ENCODE results near the gene FAM98B.
"Not testable (repeated sequence)": the region's sequence is repeated elsewhere in the genome, so short reads cannot be mapped to it uniquely, and the experiment has no call there.

The FAM98B gene

DNA sequence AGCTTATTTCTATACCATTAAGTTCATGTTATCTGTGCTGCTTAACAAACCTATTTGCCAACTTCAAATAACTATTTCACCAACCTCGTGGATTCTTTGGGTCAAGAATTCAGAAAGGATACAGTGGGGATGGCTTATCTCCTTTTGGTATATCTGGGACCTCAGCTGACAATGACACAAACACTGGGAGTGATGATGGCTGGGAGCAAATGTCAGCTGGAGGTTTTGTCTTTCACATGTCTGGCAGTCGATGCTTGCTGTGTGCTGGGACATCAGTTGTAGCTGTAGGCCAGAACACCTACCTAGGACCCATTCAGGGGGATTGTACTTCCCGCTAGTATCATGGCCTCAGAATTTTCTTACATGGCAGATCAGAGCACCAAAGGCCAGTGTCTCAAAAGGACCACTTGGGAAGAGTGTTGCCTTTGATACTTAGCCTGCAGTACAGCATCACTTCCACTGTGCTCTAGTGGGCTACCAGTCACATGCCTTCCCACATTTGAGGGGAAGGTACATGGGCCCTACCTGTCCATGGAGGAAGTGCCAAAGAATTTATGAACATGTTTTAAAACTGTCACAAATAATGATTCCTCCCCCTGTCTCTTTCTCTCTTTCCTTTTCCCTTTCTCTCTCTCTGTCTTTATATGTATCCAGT lies 23.7 kb upstream of the FAM98B start:
- no peak overlapping the region for H3K27ac ChIP-seq (ENCODE audit: low read depth, low read length)
- no peaks in the 10 kb centered on the region for H3K36me3 ChIP-seq (ENCODE audit: control insufficient read depth in 1 of 2, insufficient read depth in 2 of 2, low read length in 2 of 2)
- H3K27me3 ChIP-seq (ENCODE audit: control insufficient read depth in 1 of 2, insufficient read depth in 2 of 2, low read length in 2 of 2): no peaks in the 10 kb centered on the region
- no peak overlapping the region for H3K9ac ChIP-seq (ENCODE audit: low read depth in 1 of 2, low read length in 2 of 2)
- H3K9me3 ChIP-seq (ENCODE audit: control insufficient read depth in 1 of 2, low read length in 2 of 2): no peaks in the 10 kb centered on the region
- no peaks in the 10 kb centered on the region for H3K4me1 ChIP-seq (ENCODE audit: control insufficient read depth in 1 of 2, insufficient read depth in 2 of 2, low read length in 2 of 2)
- no peak overlapping the region for H3K4me3 ChIP-seq (ENCODE audit: low read depth in 1 of 2, low read length in 2 of 2)

DNA sequence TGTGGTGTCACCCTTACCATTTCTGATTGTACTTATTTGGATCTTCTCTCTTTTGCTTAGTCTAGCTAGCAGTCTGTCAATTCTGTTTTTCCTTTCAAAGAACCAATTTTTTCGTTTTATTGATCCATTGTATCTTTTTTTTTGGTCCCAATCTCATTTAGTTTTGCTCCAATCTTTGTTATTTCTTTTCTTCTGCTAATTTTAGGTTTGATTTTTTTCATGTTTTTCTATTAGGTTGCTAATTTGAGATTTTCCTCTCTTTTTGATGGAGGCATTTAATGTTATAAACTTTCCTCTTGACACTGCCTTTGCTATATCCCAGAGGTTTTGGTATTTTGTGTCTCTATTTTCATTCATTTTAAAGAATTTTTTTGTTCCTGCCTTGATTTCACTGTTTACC lies 16.9 kb upstream of the FAM98B start:
- H3K4me1 ChIP-seq (ENCODE audit: control insufficient read depth in 1 of 2, insufficient read depth in 2 of 2, low read length in 2 of 2): no peaks in the 10 kb centered on the region

DNA sequence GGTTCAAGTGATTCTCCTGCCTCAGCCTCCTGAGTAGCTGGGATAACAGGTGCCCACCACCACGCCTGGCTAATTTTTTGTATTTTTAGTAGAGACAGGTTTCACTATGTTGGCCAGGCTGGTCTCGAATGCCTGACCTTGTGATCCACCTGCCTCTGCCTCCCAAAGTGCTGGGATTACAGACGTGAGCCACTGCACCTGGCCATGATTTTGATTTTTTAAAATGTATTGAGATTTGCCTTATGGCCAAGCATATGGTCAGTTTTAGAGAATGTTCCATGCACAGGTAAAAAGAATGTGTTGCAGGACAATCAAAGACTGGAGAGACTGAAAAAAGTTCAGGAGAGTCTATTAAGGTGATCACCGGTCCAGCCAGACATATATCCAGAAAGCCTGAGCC lies 16.3 kb upstream of the FAM98B start:
- H3K9ac ChIP-seq (ENCODE audit: low read depth in 1 of 2, low read length in 2 of 2); H3K4me1 ChIP-seq (ENCODE audit: control insufficient read depth in 1 of 2, insufficient read depth in 2 of 2, low read length in 2 of 2); H3K9me3 ChIP-seq (ENCODE audit: control insufficient read depth in 1 of 2, low read length in 2 of 2); H3K36me3 ChIP-seq (ENCODE audit: control insufficient read depth in 1 of 2, insufficient read depth in 2 of 2, low read length in 2 of 2); H3K27ac ChIP-seq (ENCODE audit: low read depth, low read length); H3K4me3 ChIP-seq (ENCODE audit: low read depth in 1 of 2, low read length in 2 of 2); H3K27me3 ChIP-seq (ENCODE audit: control insufficient read depth in 1 of 2, insufficient read depth in 2 of 2, low read length in 2 of 2): not testable (repeated sequence)

More for the DNA sequence above, 16.9 kb upstream of the FAM98B start:
- H3K9ac ChIP-seq (ENCODE audit: low read depth in 1 of 2, low read length in 2 of 2): no peak overlapping the region
- no peaks in the 10 kb centered on the region for H3K36me3 ChIP-seq (ENCODE audit: control insufficient read depth in 1 of 2, insufficient read depth in 2 of 2, low read length in 2 of 2)
- H3K27me3 ChIP-seq (ENCODE audit: control insufficient read depth in 1 of 2, insufficient read depth in 2 of 2, low read length in 2 of 2): no peaks in the 10 kb centered on the region
- no peaks in the 10 kb centered on the region for H3K9me3 ChIP-seq (ENCODE audit: control insufficient read depth in 1 of 2, low read length in 2 of 2)
- H3K27ac ChIP-seq (ENCODE audit: low read depth, low read length): no peak overlapping the region
- no peak overlapping the region for H3K4me3 ChIP-seq (ENCODE audit: low read depth in 1 of 2, low read length in 2 of 2)

DNA sequence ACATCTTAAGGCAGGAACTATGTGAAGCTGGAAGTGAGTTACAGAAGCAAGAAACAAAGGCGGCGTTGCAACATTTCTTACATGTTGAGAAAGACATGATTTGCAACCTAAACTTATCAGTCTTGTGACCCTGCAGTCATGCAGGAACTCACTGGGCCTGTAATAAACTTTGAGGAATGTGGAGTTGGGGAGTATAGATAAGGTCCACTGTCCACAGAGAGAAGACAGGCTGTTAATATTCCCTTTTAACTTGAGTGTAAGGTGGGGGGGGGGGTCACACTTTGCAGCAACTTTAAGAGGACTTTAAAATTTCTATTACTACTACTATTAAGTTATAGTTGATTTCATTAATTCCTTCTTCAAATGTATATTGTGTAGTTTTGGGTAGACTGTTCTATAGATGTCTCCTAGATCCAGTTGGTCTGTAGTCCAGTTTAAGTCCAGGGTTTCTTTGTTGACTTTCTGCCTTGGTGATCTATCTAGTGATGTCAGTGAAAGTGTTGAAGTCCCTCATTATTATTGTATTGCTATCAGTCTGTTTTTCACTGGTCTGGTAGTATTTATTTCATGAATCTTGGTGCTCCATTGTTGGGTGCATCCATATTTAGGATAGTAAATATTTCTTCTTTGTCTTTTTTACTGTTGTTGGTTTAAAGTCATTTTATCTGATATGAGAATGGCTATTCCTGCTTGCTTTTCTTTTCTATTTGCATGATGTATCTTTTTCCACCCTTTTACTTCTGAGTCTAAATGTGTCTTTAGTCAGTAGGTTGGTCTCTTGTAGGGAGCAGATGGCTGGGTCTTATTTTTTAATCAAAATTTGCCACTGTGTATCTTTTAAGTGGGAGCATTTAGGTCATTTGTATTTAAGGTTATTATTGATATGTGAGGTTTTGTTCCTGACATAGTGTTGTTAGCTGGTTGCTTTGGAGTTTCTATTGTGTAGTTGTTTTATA lies 15.6 kb upstream of the FAM98B start:
- Histone ChIP-seq H3K4me1 (ENCODE audit: control insufficient read depth in 1 of 2, insufficient read depth in 2 of 2, low read length in 2 of 2) (no peaks in the 10 kb centered on the region), H3K27me3 (ENCODE audit: control insufficient read depth in 1 of 2, insufficient read depth in 2 of 2, low read length in 2 of 2) (no peaks in the 10 kb centered on the region), H3K9me3 (ENCODE audit: control insufficient read depth in 1 of 2, low read length in 2 of 2) (no peaks in the 10 kb centered on the region), H3K36me3 (ENCODE audit: control insufficient read depth in 1 of 2, insufficient read depth in 2 of 2, low read length in 2 of 2) (no peaks in the 10 kb centered on the region), H3K27ac (ENCODE audit: low read depth, low read length) (no peak overlapping the region), H3K9ac (ENCODE audit: low read depth in 1 of 2, low read length in 2 of 2) (no peak overlapping the region), H3K4me3 (ENCODE audit: low read depth in 1 of 2, low read length in 2 of 2) (no peak overlapping the region)

DNA sequence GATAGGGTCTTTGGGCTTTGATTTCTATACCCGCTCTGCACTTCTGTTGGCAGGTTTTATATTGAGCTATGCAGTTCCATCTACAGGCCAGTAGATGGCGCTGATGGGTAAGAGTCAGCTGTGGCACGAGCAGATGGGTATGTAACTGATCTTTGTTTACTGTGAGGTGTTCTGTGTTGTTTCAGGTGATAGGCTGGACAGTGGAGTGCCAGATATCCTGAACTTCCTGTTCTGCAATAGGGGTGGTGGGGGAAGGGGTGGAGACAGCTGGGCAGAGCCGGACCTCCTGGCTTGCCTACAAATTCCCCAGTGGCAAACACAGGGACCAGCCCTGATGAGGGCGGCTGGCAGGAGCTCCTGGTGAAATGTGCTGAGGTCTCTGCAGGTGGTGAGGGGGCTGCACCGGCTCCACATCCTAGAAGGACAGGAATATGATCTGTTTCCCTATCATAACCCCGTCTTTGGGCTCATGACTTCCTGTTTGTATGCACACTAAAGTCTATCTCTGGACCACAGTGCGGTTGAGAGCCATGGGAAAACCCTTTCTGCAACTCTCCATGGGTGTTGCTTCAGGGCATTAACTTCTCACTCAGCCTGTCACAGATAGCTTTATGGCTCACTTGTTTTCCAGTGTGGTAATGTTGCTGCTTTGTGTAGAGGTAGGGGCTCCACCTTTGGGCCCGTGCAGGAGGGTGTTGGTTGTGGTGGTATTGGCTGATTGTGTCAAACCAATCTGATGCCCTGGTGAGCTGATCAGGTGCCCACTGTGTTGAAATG lies 13.4 kb upstream of the FAM98B start:
- H3K4me3 ChIP-seq (ENCODE audit: low read depth in 1 of 2, low read length in 2 of 2): no peak overlapping the region
- no peak overlapping the region for H3K9ac ChIP-seq (ENCODE audit: low read depth in 1 of 2, low read length in 2 of 2)
- H3K36me3 ChIP-seq (ENCODE audit: control insufficient read depth in 1 of 2, insufficient read depth in 2 of 2, low read length in 2 of 2): no peaks in the 10 kb centered on the region
- H3K27ac ChIP-seq (ENCODE audit: low read depth, low read length): no peak overlapping the region
- no peaks in the 10 kb centered on the region for H3K4me1 ChIP-seq (ENCODE audit: control insufficient read depth in 1 of 2, insufficient read depth in 2 of 2, low read length in 2 of 2)
- no peaks in the 10 kb centered on the region for H3K27me3 ChIP-seq (ENCODE audit: control insufficient read depth in 1 of 2, insufficient read depth in 2 of 2, low read length in 2 of 2)
- no peaks in the 10 kb centered on the region for H3K9me3 ChIP-seq (ENCODE audit: control insufficient read depth in 1 of 2, low read length in 2 of 2)

DNA sequence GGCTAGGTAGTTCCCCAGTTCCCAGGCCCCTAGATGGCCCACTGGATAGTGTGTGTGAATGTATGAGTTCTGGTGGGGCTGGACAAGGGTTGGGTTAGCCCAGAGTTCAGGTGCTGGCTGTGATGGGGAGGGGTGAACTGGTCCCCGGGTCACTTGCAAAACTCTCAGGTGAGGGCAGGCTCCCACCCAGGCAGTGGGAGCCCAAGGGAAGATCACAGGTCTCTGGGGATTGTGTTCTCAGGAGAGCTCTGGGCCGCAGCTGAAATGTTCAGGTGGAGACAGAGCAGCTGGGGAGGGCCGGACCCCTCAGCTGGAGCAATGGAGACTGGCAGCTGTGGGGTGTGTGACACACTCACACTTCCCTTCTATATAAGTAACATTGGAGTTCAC lies 12.8 kb upstream of the FAM98B start:
- no peaks in the 10 kb centered on the region for H3K27me3 ChIP-seq (ENCODE audit: control insufficient read depth in 1 of 2, insufficient read depth in 2 of 2, low read length in 2 of 2)

DNA sequence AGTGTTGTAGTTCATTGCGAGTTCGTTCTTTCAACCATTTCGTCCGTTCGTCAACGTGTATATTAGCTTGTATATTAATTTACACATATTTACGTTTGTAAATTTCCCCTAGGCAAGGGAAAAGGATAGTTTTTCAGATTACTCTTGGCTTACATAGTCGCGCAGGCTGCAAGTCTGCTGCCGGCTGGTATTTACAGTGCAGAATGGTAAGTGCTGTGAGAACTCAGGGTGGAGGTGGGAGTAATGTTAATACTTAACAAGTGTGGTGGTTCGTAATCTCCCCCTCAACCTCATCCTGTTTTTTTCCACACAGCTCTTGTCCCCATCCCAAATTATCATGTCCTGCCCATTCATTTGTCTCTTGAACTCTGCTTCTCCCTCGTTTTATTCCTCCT lies 766 bp downstream of the FAM98B start:
- H3K36me3 ChIP-seq (ENCODE audit: control insufficient read depth in 1 of 2, insufficient read depth in 2 of 2, low read length in 2 of 2): peaks cover 0 to 3% of the 10 kb centered on the region in 2 donors
- peak overlapping the region; percentile 68 to 99 for H3K4me3 ChIP-seq (ENCODE audit: low read depth in 1 of 2, low read length in 2 of 2)
- peak overlapping the region; percentile 84 to 87 for H3K9ac ChIP-seq (ENCODE audit: low read depth in 1 of 2, low read length in 2 of 2)
- peak overlapping the region; percentile 89 for H3K27ac ChIP-seq (ENCODE audit: low read depth, low read length)
- H3K9me3 ChIP-seq (ENCODE audit: control insufficient read depth in 1 of 2, low read length in 2 of 2): no peaks in the 10 kb centered on the region
- H3K27me3 ChIP-seq (ENCODE audit: control insufficient read depth in 1 of 2, insufficient read depth in 2 of 2, low read length in 2 of 2): no peaks in the 10 kb centered on the region
- H3K4me1 ChIP-seq (ENCODE audit: control insufficient read depth in 1 of 2, insufficient read depth in 2 of 2, low read length in 2 of 2): peaks cover 9 to 17% of the 10 kb centered on the region in 2 donors

More for the DNA sequence above, 12.8 kb upstream of the FAM98B start:
- H3K9ac ChIP-seq (ENCODE audit: low read depth in 1 of 2, low read length in 2 of 2): no peak overlapping the region
- no peaks in the 10 kb centered on the region for H3K36me3 ChIP-seq (ENCODE audit: control insufficient read depth in 1 of 2, insufficient read depth in 2 of 2, low read length in 2 of 2)
- no peak overlapping the region for H3K4me3 ChIP-seq (ENCODE audit: low read depth in 1 of 2, low read length in 2 of 2)
- no peaks in the 10 kb centered on the region for H3K4me1 ChIP-seq (ENCODE audit: control insufficient read depth in 1 of 2, insufficient read depth in 2 of 2, low read length in 2 of 2)
- no peaks in the 10 kb centered on the region for H3K9me3 ChIP-seq (ENCODE audit: control insufficient read depth in 1 of 2, low read length in 2 of 2)
- no peak overlapping the region for H3K27ac ChIP-seq (ENCODE audit: low read depth, low read length)

DNA sequence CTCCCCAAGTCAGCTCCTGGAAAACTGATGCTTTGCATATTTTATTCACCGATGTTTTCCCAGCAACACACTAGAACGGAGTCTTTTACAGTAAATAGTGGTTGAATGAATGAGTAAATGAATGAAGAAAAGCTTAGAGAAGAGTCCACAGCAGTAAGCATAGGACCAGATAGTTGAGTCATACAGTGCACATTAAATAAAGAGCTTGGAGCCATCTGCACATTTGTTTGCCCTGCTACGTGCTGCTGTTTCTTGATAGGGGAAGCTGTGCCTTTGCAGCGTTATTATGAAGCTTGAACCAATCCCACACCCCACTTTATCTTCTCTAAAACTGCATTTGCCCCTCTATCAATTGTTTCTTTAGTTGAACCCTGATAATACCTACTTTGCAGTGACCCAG lies 1.2 kb downstream of the FAM98B start:
- Histone ChIP-seq H3K27ac (ENCODE audit: low read depth, low read length) (no peak overlapping the region), H3K36me3 (ENCODE audit: control insufficient read depth in 1 of 2, insufficient read depth in 2 of 2, low read length in 2 of 2) (peaks cover 0 to 3% of the 10 kb centered on the region in 2 donors), H3K4me1 (ENCODE audit: control insufficient read depth in 1 of 2, insufficient read depth in 2 of 2, low read length in 2 of 2) (peaks cover 9 to 17% of the 10 kb centered on the region in 2 donors), H3K27me3 (ENCODE audit: control insufficient read depth in 1 of 2, insufficient read depth in 2 of 2, low read length in 2 of 2) (no peaks in the 10 kb centered on the region), H3K9ac (ENCODE audit: low read depth in 1 of 2, low read length in 2 of 2) (peak overlapping the region; percentile 84 to 87), H3K9me3 (ENCODE audit: control insufficient read depth in 1 of 2, low read length in 2 of 2) (no peaks in the 10 kb centered on the region), H3K4me3 (ENCODE audit: low read depth in 1 of 2, low read length in 2 of 2) (peak overlapping the region; percentile 68 to 99)

DNA sequence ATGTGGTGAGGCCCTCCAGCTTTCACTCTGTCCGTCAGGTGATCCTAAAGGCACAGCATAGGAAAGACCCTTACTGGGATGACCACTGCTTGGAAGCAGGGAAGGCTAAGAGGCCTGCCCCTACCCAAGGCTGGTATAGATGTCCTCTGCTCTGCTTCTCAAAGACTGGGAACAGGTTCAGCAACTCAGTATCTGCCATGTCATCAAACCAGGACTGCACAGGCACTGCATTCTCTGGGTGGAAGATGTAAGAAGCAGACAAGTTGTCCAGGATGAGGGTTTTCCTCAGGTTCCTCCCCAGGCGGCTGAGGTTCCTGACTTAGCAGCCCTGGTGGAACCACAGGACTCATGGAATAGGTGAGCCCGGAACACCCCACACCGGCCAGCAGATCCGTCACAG lies 4.7 kb downstream of the FAM98B start:
- H3K36me3 ChIP-seq (ENCODE audit: control insufficient read depth in 1 of 2, insufficient read depth in 2 of 2, low read length in 2 of 2): peaks cover 0 to 3% of the 10 kb centered on the region in 2 donors
- H3K4me3 ChIP-seq (ENCODE audit: low read depth in 1 of 2, low read length in 2 of 2): no peak overlapping the region
- H3K27ac ChIP-seq (ENCODE audit: low read depth, low read length): no peak overlapping the region
- H3K27me3 ChIP-seq (ENCODE audit: control insufficient read depth in 1 of 2, insufficient read depth in 2 of 2, low read length in 2 of 2): no peaks in the 10 kb centered on the region
- peaks cover 9 to 17% of the 10 kb centered on the region in 2 donors for H3K4me1 ChIP-seq (ENCODE audit: control insufficient read depth in 1 of 2, insufficient read depth in 2 of 2, low read length in 2 of 2)
- H3K9me3 ChIP-seq (ENCODE audit: control insufficient read depth in 1 of 2, low read length in 2 of 2): no peaks in the 10 kb centered on the region
- no peak overlapping the region for H3K9ac ChIP-seq (ENCODE audit: low read depth in 1 of 2, low read length in 2 of 2)

DNA sequence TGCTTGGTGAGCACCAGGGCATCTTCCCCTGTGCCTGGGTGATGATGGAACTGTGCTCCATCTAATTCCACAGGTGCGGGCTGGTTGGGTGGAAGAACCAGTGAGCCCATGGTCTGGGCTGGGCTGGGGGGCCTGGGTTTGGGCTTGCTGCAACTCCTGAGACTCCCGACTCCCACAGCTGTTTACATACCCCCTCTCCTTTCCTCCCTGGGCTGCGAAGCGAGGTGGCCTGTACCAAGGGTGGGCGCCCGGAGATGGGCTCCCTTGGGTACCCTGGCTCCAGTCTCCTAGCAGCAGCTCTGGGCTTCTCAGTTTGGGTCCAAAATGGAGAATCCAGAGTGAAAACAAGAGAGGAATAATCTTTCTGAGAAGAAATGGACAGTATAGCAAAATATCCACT lies 5.6 kb downstream of the FAM98B start:
- H3K27me3 ChIP-seq (ENCODE audit: control insufficient read depth in 1 of 2, insufficient read depth in 2 of 2, low read length in 2 of 2): no peaks in the 10 kb centered on the region
- H3K4me3 ChIP-seq (ENCODE audit: low read depth in 1 of 2, low read length in 2 of 2): no peak overlapping the region
- H3K4me1 ChIP-seq (ENCODE audit: control insufficient read depth in 1 of 2, insufficient read depth in 2 of 2, low read length in 2 of 2): peaks cover 9 to 17% of the 10 kb centered on the region in 2 donors
- H3K27ac ChIP-seq (ENCODE audit: low read depth, low read length): no peak overlapping the region
- H3K9me3 ChIP-seq (ENCODE audit: control insufficient read depth in 1 of 2, low read length in 2 of 2): no peaks in the 10 kb centered on the region
- H3K9ac ChIP-seq (ENCODE audit: low read depth in 1 of 2, low read length in 2 of 2): no peak overlapping the region
- H3K36me3 ChIP-seq (ENCODE audit: control insufficient read depth in 1 of 2, insufficient read depth in 2 of 2, low read length in 2 of 2): peaks cover 0 to 3% of the 10 kb centered on the region in 2 donors
